IMR-90 (cell line): ENCODE measurements around the gene TRPM1. TPM values are rescaled to one million over a fixed set of nuclear protein-coding genes. Genes with fewer than 3 reads are reported as not detected.

Source experiments
- ATAC-seq: fragments of 200-7000 bp; cut with Tn5 transposase; 2 replicates; pipeline ENCODE4 v1.9.1; 2020; ENCODE audit warnings: low read depth, mild to moderate bottlenecking, moderate library complexity
- BruUV-seq: library from RNA; stranded (reverse); fragments of 400-500 nt; replicated peaks from 2 replicates; lab custom pipeline; 2021; lab: Mats Ljungman, UMichigan
- CTCF ChIA-PET: fragments of 300-600 bp; formaldehyde crosslinking; extraction: SDS; loops from one replicate; lab custom pipeline; 2021; ENCODE audit warnings: antibody characterized with exemption; lab: Yijun Ruan, JAX
- POLR2A ChIA-PET: fragments of 300-600 bp; sonication (Branson Sonifier 250); formaldehyde crosslinking; loops from one replicate; lab custom pipeline; 2022; ENCODE audit warnings: antibody characterized with exemption; ENCODE audit not compliant: unreplicated experiment; lab: Charles Lee
- DNase-seq: peaks from one replicate; pipeline ENCODE4 v3.0.0; 2013
- H2AFZ ChIP-seq: replicated peaks from 2 replicates; pipeline ENCODE3; 2013; ENCODE audit warnings: low read length, mild to moderate bottlenecking; ENCODE audit not compliant: poor library complexity
- H2AK5ac ChIP-seq: 2 replicates; pipeline ENCODE4 v1.6.1; 2013; ENCODE audit warnings: low read depth, low read length, inconsistent platforms
- H2AK9ac ChIP-seq: replicated peaks from 2 replicates; pipeline ENCODE3; 2013; ENCODE audit warnings: mild to moderate bottlenecking, low read depth, low read length, moderate library complexity; ENCODE audit not compliant: poor library complexity
- H2BK120ac ChIP-seq: 2 replicates; pipeline ENCODE4 v1.6.1; 2013; ENCODE audit warnings: low read depth, low read length, inconsistent platforms
- H2BK15ac ChIP-seq: 3 replicates; pipeline ENCODE4 v1.6.1; 2013; ENCODE audit warnings: low read depth, low read length, inconsistent platforms
- H2BK20ac ChIP-seq: 2 replicates; pipeline ENCODE4 v1.6.1; 2013; ENCODE audit warnings: low read depth, mild to moderate bottlenecking, inconsistent platforms, low read length, moderate library complexity
- H2BK5ac ChIP-seq: 2 replicates; pipeline ENCODE4 v1.6.1; 2013; ENCODE audit warnings: mild to moderate bottlenecking, low read depth, low read length, inconsistent platforms; ENCODE audit not compliant: poor library complexity, severe bottlenecking
- H3K14ac ChIP-seq: replicated peaks from 2 replicates; pipeline ENCODE4 v1.6.1; 2013; ENCODE audit warnings: low read depth, low read length, inconsistent platforms
- H3K18ac ChIP-seq: 2 replicates; pipeline ENCODE4 v1.6.1; 2013; ENCODE audit warnings: low read depth, low read length, control low read depth
- H3K23ac ChIP-seq: 2 replicates; pipeline ENCODE4 v1.6.1; 2013; ENCODE audit warnings: low read depth, low read length, inconsistent platforms
- H3K27ac ChIP-seq: 2 replicates; pipeline ENCODE4 v1.5.1; 2013; ENCODE audit warnings: mild to moderate bottlenecking, control low read depth, low read length; ENCODE audit not compliant: insufficient read depth
- H3K27me3 ChIP-seq: 2 replicates; pipeline ENCODE4 v1.6.1; 2013; ENCODE audit warnings: low read length; ENCODE audit not compliant: control insufficient read depth, insufficient read depth
- H3K36me3 ChIP-seq: 2 replicates; pipeline ENCODE4 v1.6.1; 2013; ENCODE audit warnings: low read length, mixed read lengths; ENCODE audit not compliant: control insufficient read depth, insufficient read depth
- H3K4ac ChIP-seq: 2 replicates; pipeline ENCODE4 v1.6.1; 2013; ENCODE audit warnings: low read depth, low read length, inconsistent platforms
- H3K4me1 ChIP-seq: 2 replicates; pipeline ENCODE4 v1.6.1; 2013; ENCODE audit warnings: low read length, mixed read lengths; ENCODE audit not compliant: control insufficient read depth, insufficient read depth
- H3K4me2 ChIP-seq: 2 replicates; pipeline ENCODE4 v1.6.1; 2013; ENCODE audit warnings: low read depth, mild to moderate bottlenecking, control low read depth, low read length, moderate library complexity
- H3K4me3 ChIP-seq: 2 replicates; pipeline ENCODE4 v1.5.1; 2013; ENCODE audit warnings: low read depth, mild to moderate bottlenecking, control low read depth, low read length, moderate library complexity; ENCODE audit not compliant: insufficient read depth
- H3K56ac ChIP-seq: 2 replicates; pipeline ENCODE4 v1.6.1; 2013; ENCODE audit warnings: low read length, inconsistent platforms; ENCODE audit not compliant: insufficient read depth; ENCODE audit errors: extremely low read depth
- H3K79me1 ChIP-seq, 2 experiments: 2 replicates each; pipeline ENCODE4 v1.6.1; 2013; ENCODE audit warnings: low read length in 2 of 2, inconsistent platforms in 1 of 2, low read depth in 1 of 2
- H3K9ac ChIP-seq: 2 replicates; pipeline ENCODE4 v1.6.1; 2013; ENCODE audit warnings: low read depth, low read length, control low read depth
- H3K9me1 ChIP-seq: 2 replicates; pipeline ENCODE4 v1.6.1; 2013; ENCODE audit warnings: low read length, inconsistent platforms; ENCODE audit not compliant: insufficient read depth
- H3K9me3 ChIP-seq: 2 replicates; pipeline ENCODE4 v1.6.1; 2013; ENCODE audit warnings: low read length; ENCODE audit not compliant: control insufficient read depth, insufficient read depth
- H4K20me1 ChIP-seq: 2 replicates; pipeline ENCODE4 v1.6.1; 2013; ENCODE audit warnings: low read length, inconsistent platforms; ENCODE audit not compliant: insufficient read depth
- H4K5ac ChIP-seq: 2 replicates; pipeline ENCODE4 v1.6.1; 2013; ENCODE audit warnings: mild to moderate bottlenecking, low read depth, low read length, control low read depth
- H4K8ac ChIP-seq, 2 experiments: 2 replicates each; pipeline ENCODE4 v1.6.1; 2013; ENCODE audit warnings: low read depth in 2 of 2, low read length in 2 of 2, control low read depth in 1 of 2, inconsistent platforms in 1 of 2
- H4K91ac ChIP-seq: 2 replicates; pipeline ENCODE4 v1.6.1; 2013; ENCODE audit warnings: low read depth, low read length, inconsistent platforms; ENCODE audit not compliant: insufficient read depth
- BHLHE40 ChIP-seq: fragments of 150-350 bp; IDR thresholded peaks from 2 replicates; pipeline ENCODE4 v1.6.1; 2016; ENCODE audit warnings: mild to moderate bottlenecking, low read depth, low read length
- CHD1 ChIP-seq: IDR thresholded peaks from 2 replicates; pipeline ENCODE4 v1.6.1; 2012; ENCODE audit warnings: low read depth, low read length, improper control_type of control experiment
- FOS ChIP-seq: fragments of 150-350 bp; IDR thresholded peaks from 2 replicates; pipeline ENCODE4 v1.6.1; 2016; ENCODE audit warnings: low read depth, low read length
- MAFK ChIP-seq: IDR thresholded peaks from 2 replicates; pipeline ENCODE4 v1.6.1; 2012; ENCODE audit warnings: low read depth, low read length, improper control_type of control experiment
- MAZ ChIP-seq: IDR thresholded peaks from 2 replicates; pipeline ENCODE4 v1.6.1; 2012; ENCODE audit warnings: low read depth, mild to moderate bottlenecking, low read length, improper control_type of control experiment, moderate library complexity, borderline replicate concordance
- MXI1 ChIP-seq: IDR thresholded peaks from 2 replicates; pipeline ENCODE4 v1.6.1; 2012; ENCODE audit warnings: low read depth, mild to moderate bottlenecking, low read length, moderate library complexity, borderline replicate concordance
- NFE2L2 ChIP-seq: fragments of 150-350 bp; IDR thresholded peaks from 2 replicates; pipeline ENCODE4 v1.6.1; 2016; ENCODE audit warnings: low read depth, mild to moderate bottlenecking, low read length
- POLR2A ChIP-seq: IDR thresholded peaks from 2 replicates; pipeline ENCODE4 v1.6.1; 2012; ENCODE audit warnings: mild to moderate bottlenecking, low read depth, low read length
- RAD21 ChIP-seq: IDR thresholded peaks from 2 replicates; pipeline ENCODE4 v1.6.1; 2012; ENCODE audit warnings: low read length, improper control_type of control experiment
- RCOR1 ChIP-seq: IDR thresholded peaks from 2 replicates; pipeline ENCODE4 v1.6.1; 2012; ENCODE audit warnings: mild to moderate bottlenecking, low read length, improper control_type of control experiment; ENCODE audit not compliant: insufficient replicate concordance
- RFX5 ChIP-seq: IDR thresholded peaks from 2 replicates; pipeline ENCODE4 v1.8.0; 2012; ENCODE audit warnings: low read depth, mild to moderate bottlenecking, low read length, moderate library complexity
- SMC3 ChIP-seq: fragments of 150-350 bp; IDR thresholded peaks from 2 replicates; pipeline ENCODE4 v1.6.1; 2016; ENCODE audit warnings: low read depth, mild to moderate bottlenecking, antibody characterized with exemption, low read length, moderate library complexity
- WGBS, 2 experiments: methylation state at CpG; one replicate each; pipeline versions ENCODE4 v1.1.5 to v1.1.7; 2013; ENCODE audit warnings: missing lambda C conversion rate in 2 of 2; ENCODE audit not compliant: insufficient read length in 1 of 2; ENCODE audit errors: extremely low coverage in 2 of 2; 5-methylcytosine and 5-hydroxymethylcytosine counted together
- dilution Hi-C: fragments of 300-500 bp; cut with HindIII; formaldehyde crosslinking; loops from one replicate; pipeline ENCODE4 v1.14.3; 2018; ENCODE audit warnings: low sequenced_read_pairs; ENCODE audit not compliant: unreplicated experiment
- in situ Hi-C: fragments of 300-500 bp; cut with MboI; formaldehyde crosslinking; loops from 3 replicates; pipeline ENCODE4 v1.14.3; 2019; ENCODE audit warnings: low sequenced_read_pairs, inconsistent platforms, mixed read lengths
- intact Hi-C: fragments of 100-400 bp; cut with micrococcal nuclease; formaldehyde crosslinking; loops from 2 replicates; pipeline ENCODE4 v1.10.0; 2022
- polyA plus RNA-seq, 3 experiments: library from polyadenylated mRNA; depleted of rRNA; stranded (reverse); fragments of >200 nt; gene quantifications; 2 replicates each; pipeline ENCODE4 v1.2.3, GENCODE V29; 2012; ENCODE audit warnings: low replicate concordance in 1 of 3
- total RNA-seq: library from RNA; depleted of rRNA; stranded (reverse); fragments of >200 nt; gene quantifications from 2 replicates; pipeline ENCODE4 v1.2.3, GENCODE V29; 2012
- TF ChIP-seq, protein P1 (sequence below): fragments of 150-350 bp; IDR thresholded peaks from 2 replicates; pipeline ENCODE4 v1.6.1; 2016; ENCODE audit warnings: low read depth, mild to moderate bottlenecking, low read length, moderate library complexity, borderline replicate concordance
- TF ChIP-seq, protein P2 (sequence below): conservative IDR thresholded peaks from 2 replicates; pipeline ENCODE4 v1.5.1; 2012; ENCODE audit warnings: mild to moderate bottlenecking, low read depth, low read length, improper control_type of control experiment
- TF ChIP-seq, protein P3 (sequence below): fragments of 150-350 bp; IDR thresholded peaks from 2 replicates; pipeline ENCODE4 v1.6.1; 2017; ENCODE audit warnings: mild to moderate bottlenecking, antibody characterized with exemption, low read length, low read depth

TRPM1 gene
- total and polyA plus RNA-seq, 2 of the 4 experiments (the other 2 are of a cell fraction) = not detected

DNA sequence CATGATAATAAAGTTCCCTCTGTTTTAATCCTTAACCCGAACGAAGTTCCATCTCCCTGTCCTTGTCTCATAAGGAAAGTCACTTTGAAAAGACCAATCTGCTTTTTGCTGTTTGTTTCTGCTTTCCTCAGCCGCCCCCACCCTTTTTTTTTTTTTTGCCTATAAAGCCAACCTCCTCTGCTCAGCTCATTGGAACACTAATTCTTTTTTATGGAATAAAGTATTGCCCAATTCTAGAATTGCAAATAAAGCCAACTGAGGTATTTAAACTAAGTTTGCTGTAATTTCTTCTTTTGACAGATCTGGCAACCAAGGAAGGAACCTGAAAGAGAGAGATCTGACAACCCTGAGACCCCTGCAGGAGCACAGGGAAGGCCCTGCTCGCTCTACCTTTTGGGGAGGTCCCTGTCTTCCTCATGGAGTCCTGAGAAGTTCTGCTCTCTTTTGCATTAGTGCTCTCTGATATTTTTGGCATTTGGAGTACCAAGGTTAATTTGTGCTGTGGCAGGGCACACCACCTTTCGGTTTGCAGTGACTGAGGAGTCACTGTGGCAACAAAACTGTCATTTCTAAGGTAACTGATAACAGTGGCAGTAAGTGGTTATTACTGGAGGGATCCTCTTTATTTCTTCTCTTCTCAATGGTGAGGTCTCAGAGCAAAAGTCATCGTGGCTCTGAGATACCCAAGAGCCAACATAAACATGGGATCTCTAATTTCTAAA lies 35.2 kb upstream of the TRPM1 start:
- H3K27me3 ChIP-seq = peaks cover 19% of the 10 kb centered on the region
- no peak overlapping the region for H3K23ac ChIP-seq
- H3K36me3 ChIP-seq = no peaks in the 10 kb centered on the region
- ChIA-PET CTCF (interaction anchor here (0.6 to 2.1 kb wide), 2 partner anchors 8 to 223 kb away, joined by 3 to 8 read pairs; no protein-coding TSS in a partner anchor), POLR2A (no interaction called here)
- no peak overlapping the region for H3K4me3 ChIP-seq
- no peak overlapping the region for H3K18ac ChIP-seq
- no peak overlapping the region for H2BK120ac ChIP-seq
- TF ChIP-seq RCOR1 (no peak), NFE2L2 (no peak), RFX5 (no peak), MAZ (no peak), MXI1 (no peak), RAD21 (no peak), MAFK (no peak), BHLHE40 (no peak), FOS (no peak), POLR2A (no peak), CHD1 (no peak), SMC3 (no peak)
- TF ChIP-seq, protein P1, sequence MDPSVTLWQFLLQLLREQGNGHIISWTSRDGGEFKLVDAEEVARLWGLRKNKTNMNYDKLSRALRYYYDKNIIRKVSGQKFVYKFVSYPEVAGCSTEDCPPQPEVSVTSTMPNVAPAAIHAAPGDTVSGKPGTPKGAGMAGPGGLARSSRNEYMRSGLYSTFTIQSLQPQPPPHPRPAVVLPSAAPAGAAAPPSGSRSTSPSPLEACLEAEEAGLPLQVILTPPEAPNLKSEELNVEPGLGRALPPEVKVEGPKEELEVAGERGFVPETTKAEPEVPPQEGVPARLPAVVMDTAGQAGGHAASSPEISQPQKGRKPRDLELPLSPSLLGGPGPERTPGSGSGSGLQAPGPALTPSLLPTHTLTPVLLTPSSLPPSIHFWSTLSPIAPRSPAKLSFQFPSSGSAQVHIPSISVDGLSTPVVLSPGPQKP = no peak
- TF ChIP-seq, protein P2, sequence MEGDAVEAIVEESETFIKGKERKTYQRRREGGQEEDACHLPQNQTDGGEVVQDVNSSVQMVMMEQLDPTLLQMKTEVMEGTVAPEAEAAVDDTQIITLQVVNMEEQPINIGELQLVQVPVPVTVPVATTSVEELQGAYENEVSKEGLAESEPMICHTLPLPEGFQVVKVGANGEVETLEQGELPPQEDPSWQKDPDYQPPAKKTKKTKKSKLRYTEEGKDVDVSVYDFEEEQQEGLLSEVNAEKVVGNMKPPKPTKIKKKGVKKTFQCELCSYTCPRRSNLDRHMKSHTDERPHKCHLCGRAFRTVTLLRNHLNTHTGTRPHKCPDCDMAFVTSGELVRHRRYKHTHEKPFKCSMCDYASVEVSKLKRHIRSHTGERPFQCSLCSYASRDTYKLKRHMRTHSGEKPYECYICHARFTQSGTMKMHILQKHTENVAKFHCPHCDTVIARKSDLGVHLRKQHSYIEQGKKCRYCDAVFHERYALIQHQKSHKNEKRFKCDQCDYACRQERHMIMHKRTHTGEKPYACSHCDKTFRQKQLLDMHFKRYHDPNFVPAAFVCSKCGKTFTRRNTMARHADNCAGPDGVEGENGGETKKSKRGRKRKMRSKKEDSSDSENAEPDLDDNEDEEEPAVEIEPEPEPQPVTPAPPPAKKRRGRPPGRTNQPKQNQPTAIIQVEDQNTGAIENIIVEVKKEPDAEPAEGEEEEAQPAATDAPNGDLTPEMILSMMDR = no peak
- TF ChIP-seq, protein P3, sequence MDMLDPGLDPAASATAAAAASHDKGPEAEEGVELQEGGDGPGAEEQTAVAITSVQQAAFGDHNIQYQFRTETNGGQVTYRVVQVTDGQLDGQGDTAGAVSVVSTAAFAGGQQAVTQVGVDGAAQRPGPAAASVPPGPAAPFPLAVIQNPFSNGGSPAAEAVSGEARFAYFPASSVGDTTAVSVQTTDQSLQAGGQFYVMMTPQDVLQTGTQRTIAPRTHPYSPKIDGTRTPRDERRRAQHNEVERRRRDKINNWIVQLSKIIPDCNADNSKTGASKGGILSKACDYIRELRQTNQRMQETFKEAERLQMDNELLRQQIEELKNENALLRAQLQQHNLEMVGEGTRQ = no peak
- H3K4ac ChIP-seq = no peak overlapping the region
- H3K14ac ChIP-seq = no peak overlapping the region
- H4K20me1 ChIP-seq = no peaks in the 10 kb centered on the region
- no peak overlapping the region for H3K4me2 ChIP-seq
- no peaks in the 10 kb centered on the region for H3K4me1 ChIP-seq
- DNase-seq (no peak), ATAC-seq (no peak)
- H4K8ac ChIP-seq = no peak overlapping the region
- no peak overlapping the region for H4K91ac ChIP-seq
- no peak overlapping the region for H4K5ac ChIP-seq
- in situ Hi-C loops (no loop called here), intact Hi-C loops (no loop called here), dilution Hi-C loops (no loop called here)
- no CpG with 5 or more reads among the region's 6 CpGs for WGBS, 2 experiments
- no peak overlapping the region for H2BK20ac ChIP-seq
- peaks cover 2% of the 10 kb centered on the region; the same call in 1 of the 2 replicates for H3K9me3 ChIP-seq
- no TSS peak for BruUV-seq
- no peak overlapping the region for H3K27ac ChIP-seq
- no peak overlapping the region for H3K56ac ChIP-seq
- no peaks in the 10 kb centered on the region for H3K9me1 ChIP-seq
- no peak overlapping the region for H2AK5ac ChIP-seq
- no peak overlapping the region for H2AFZ ChIP-seq
- H2BK5ac ChIP-seq = no peak overlapping the region
- H2AK9ac ChIP-seq = no peak overlapping the region
- no peaks in the 10 kb centered on the region for H3K79me1 ChIP-seq
- no peak overlapping the region for H3K9ac ChIP-seq
- no peak overlapping the region for H2BK15ac ChIP-seq
